GM18519 (cell line): Measurements from ENCODE around the gene GPC2.
A peak's percentile ranks its signal among the peaks of the same experiment; 100 is the strongest.
"Not testable (repeated sequence)": the region's sequence is repeated elsewhere in the genome, so short reads cannot be mapped to it uniquely, and the experiment has no call there.

ENCODE experiments used
- ATAC-seq: cut with Tn5 transposase; IDR thresholded peaks from one replicate; pipeline ENCODE4 v1.9.1; 2021; ENCODE audit warnings: mild to moderate bottlenecking, moderate library complexity; ENCODE audit not compliant: unreplicated experiment, low FRiP score

Gene GPC2

GRCh38 chr7:100153708-100154535 is 23.3 kb downstream of the GPC2 start:
- ATAC-seq: no peak

DNA sequence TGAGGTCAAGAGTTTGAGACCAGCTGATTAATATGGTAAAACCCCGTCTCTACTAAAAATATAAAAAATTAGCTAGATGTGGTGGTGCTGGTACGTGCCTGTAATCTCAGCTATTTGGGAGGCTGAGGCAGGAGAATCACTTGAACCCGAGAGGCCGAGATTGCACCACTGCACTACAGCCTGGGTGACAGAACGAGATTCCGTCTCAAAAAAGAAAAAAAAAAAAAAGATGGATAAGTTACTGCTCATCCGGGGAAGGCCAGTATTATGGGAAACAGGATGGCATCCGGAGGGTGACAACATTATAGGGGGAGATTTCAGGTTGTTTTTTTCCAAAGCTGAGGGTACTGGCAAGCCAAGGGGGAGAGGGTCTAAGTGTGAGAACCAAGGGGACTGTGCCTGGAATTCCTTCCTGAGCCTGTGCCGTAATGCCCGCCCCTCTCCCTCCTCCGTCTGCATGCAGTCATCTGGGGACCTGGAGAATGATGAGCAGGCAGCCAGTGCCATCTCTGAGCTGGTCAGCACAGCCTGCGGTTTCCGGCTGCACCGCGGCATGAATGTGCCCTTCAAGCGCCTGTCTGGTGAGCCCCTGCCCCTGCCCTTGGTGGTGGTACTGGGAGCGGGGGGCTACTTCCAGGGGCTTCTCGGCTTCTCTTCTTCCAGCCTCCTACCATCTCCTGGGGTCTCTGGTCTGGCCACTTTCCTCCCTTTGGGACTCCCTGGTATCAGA is 24.1 kb downstream of the GPC2 start:
- ATAC-seq: no peak

DNA sequence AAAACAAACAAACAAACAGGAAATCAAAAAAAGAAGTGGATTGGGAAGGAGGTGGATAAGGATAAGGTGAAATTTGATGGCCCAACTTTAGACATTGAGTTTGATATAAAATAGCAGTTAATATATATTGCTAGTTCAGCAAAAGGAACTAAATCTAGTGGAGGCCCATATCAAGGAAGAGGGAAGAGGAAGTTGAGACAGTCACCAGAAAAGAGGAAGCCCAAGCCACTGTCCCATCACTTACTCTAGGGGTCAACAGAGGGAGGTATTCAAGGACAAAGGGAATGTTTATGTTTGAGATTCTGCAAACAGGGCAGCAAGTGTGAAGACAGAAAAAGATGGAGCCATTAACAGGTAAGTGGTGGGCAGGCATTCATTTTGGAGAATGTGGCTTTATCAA is 24.8 kb downstream of the GPC2 start:
- ATAC-seq: no peak

DNA sequence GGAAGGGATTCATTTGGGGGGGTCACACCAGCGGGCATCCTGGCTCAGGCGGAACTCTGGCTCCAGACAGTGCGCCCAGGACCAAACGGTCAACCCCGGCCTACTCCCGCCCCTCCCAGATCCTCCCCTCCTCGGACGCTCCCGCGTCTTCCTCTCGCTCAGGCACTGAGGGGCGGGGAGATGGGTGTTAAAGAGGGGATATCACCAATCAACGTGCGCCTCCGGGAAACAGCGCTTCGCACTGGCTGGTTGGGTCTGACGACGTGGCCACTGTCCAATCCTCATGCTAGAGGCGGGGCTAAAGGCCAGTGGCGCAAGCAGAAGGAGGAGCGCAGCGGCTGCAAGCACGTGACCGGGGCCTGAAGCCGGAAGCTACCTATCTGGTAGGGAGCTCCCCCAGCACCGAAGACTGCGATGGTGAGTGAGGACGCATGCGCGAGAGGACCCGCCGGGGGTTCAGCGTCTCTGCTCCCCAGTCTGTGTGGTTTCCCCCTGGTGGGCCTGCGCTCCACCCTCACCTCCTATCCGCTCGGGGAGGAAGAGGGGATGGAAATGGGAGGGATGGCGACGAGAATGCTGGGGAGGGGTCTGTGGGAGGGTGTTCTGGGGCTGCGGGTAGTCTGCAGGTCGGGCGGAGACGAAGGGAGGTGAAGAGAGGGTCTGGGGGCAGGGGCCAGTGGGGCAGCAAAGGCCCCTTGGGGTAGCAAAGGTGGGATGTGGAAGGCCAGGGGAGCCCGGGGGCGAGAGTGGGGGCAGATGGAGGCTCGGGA is 28.4 kb downstream of the GPC2 start, which contains the start of gene LAMTOR4:
Gene LAMTOR4 (plus strand): TSS at position 360 of the 770 bp plus-strand sequence. CDS start 55 bp downstream, at position 415.
- ATAC-seq: peak; percentile 95

GRCh38 chr7:100148225-100148558 is 29.0 kb downstream of the GPC2 start:
- no peak for ATAC-seq

GRCh38 chr7:100147278-100147677 is 29.9 kb downstream of the GPC2 start:
- ATAC-seq: no peak

DNA sequence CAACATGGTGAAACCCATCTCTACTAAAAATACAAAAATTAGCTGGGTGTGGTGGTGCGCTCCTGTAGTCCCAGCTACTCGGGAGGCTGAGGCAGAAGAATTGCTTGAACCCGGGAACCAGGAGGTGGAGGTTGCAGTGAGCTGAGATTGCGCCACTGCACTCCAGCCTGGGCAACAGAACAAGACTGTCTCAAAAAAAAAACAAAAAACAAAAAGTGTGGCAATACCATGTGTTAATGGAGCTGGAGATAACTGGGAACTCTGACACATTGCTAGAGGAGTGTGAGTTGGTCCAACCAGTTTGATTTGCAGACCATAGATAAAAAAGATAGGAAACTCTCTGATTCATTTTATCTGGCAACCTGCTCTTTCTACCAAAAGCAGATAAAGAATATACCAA is 30.8 kb downstream of the GPC2 start:
- ATAC-seq: not testable (repeated sequence)

DNA sequence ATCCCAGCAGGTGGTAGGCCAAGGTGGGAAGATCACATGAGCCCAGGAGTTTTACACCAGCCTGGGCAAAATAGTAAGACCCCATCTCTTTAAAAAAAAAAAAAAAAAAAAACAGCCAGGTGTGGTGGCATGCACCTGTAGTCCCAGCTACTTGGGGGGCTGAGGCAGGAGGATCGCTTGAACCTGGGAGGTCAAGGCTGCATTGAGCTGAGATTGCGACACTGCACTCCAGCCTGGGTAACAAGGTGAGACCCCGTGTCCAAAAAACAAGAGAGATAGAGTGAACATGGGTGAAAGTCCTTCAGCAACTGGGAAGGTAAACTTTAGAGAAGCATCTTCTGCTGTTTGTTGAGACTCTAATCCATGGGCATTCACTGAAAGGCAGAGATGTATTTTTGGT is 34.7 kb downstream of the GPC2 start:
- no peak for ATAC-seq

- no peak for ATAC-seq
Measured at GRCh38 chr7:100141555-100141949, 35.6 kb downstream of the GPC2 start.

- no peak for ATAC-seq
Measured at GRCh38 chr7:100137851-100138760, 39.1 kb downstream of the GPC2 start.

DNA sequence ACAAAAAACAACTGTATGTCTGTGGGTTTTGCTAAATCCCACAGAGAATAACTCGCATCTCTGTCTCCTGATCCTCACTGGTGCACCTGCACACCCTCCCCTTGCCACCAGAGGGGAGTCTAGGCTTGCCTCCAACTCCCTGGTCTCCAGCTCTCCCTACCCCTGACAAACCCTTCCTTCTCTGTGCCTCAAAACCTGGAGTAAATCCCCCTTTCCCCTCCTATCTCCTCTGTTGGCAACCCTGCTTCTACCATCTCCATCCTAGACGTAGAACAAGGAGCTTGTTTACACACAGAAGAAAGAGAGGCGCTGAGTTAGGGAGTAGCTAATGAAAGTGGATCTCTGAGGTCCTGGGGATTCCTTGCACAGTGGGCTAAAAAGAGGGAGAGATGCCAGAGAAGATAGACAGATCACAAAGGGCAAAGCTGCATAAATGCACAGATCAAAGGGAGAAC is 44.5 kb downstream of the GPC2 start:
- no peak for ATAC-seq

DNA sequence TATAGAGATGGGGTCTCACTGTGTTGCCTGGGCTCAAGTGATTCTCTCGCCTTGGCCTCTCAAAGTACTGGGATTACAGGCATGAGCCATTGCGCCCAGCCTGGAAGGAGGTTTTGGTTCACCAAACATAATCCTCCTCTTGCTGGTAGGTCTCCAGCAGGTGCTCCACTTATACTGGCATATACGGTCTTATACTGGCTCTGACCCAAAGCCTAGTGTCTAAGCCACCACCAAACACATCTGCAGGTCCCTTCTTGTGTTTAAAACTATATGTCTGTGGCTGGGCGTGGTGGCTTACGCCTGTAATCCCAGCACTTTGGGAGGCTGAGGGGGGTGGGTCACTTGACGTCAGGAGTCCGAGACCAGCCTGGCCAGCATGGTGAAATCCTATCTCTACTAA is 45.1 kb downstream of the GPC2 start:
- ATAC-seq: no peak

- ATAC-seq: no peak
Measured at GRCh38 chr7:100130608-100131453, 46.4 kb downstream of the GPC2 start.

DNA sequence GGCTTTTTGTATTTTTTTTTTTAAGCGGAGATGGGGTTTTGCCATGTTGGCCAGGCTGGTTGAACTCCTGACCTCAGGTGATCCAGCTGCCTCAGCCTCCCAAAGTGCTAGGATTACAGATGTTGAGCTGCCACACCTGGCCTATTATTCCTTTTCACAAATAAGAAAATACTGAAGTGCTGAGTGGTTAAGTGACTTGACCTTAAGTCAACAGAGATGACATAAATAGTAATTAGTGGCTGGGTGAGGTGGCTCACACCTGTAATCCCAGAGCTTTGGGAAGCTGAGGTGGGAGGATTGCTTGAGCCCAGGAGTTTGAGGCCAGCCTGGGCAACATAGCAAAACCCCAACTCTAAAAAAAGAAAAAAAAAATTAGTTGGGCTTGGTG is 47.0 kb downstream of the GPC2 start:
- not testable (repeated sequence) for ATAC-seq

GRCh38 chr7:100128637-100128963 is 48.6 kb downstream of the GPC2 start:
- ATAC-seq: no peak

DNA sequence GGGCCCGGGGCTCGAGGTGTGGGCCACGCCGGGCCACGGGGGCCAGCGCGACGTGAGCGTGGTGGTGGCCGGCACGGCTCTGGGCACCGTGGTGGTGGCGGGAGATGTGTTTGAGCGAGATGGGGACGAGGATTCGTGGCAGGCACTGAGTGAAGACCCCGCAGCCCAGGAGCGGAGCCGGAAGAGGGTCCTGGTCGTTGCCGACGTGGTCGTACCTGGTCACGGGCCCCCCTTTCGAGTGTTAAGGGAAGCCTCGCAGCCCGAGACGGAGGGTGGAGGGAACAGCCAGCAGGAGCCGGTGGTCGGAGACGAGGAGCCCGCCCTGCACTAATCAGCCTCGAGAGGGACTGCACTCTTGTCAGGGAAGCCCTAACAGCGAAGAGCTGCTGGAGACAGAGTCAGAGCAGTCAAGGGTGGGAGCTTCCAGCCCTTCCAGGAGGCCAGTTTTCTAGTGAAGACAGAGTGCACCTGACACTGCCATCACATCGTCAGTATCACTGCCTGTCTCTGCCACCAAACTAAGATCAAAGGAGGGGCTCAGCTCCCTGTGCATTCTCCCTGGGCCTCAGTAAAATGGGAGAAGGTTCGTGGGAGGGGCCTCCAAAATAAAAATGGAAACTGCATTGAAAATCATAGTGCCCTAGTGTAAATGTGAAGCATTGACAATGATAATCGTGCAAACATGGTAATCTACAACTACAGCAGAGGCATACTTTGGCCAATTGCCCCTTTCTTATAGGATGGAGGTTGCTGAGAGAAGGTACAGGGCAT is 49.1 kb downstream of the GPC2 start:
- ATAC-seq: peak; percentile 9

- peak; percentile 37 for ATAC-seq
Measured at GRCh38 chr7:100126931-100127865, 50.0 kb downstream of the GPC2 start, which contains the start of gene MBLAC1. Gene MBLAC1 (plus strand): TSS chr7:100126967. CDS start chr7:100127396, 429 bp downstream.
